HG03108 (cell line): Measurements from ENCODE around the gene ZNF585A.

Source experiments
- ATAC-seq: cut with Tn5 transposase; IDR thresholded peaks from one replicate; pipeline ENCODE4 v1.9.1; 2021; ENCODE audit warnings: moderate library complexity; ENCODE audit not compliant: unreplicated experiment

The ZNF585A gene

DNA sequence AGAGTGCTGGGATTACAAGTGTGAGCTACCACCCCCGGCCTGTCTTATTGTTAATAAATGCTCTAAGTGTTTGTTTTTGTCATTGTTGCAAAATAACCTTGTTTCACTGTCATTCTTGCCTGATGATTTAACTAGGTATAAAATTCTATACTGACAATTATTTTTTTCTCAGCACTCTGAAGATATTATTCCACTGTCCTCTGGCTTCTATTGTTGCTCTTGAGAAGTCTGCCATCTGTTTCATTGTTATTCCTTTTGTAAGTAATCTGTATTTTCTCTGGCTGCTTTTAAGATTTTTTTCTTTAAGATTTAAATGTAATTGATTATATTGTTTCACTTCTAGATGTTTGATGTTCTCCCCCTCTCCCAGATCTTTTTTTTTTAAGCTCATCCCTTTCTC, 76.6 kb downstream of the ZNF585A start:
- ATAC-seq, result no peak
